B cell (primary cell): ENCODE results near the gene MLXIP. TPM values are rescaled to one million over a fixed set of nuclear protein-coding genes. Genes with fewer than 3 reads are reported as not detected.

ENCODE experiments used
- ATAC-seq: fragments of 200-7000 bp; cut with Tn5 transposase; one replicate; pipeline ENCODE4 v1.10.0; 2021; ENCODE audit warnings: low read depth, mild to moderate bottlenecking, moderate number of reproducible peaks, moderate library complexity
- CTCF ChIA-PET: fragments of 350-600 bp; sonication (Branson Sonifier 250); formaldehyde crosslinking; loops from one replicate; lab custom pipeline; 2021; ENCODE audit warnings: antibody characterized with exemption, inconsistent platforms; lab: Charles Lee
- POLR2A ChIA-PET: fragments of 350-600 bp; sonication (Branson Sonifier 250); formaldehyde crosslinking; loops from one replicate; lab custom pipeline; 2021; ENCODE audit warnings: antibody characterized with exemption; lab: Charles Lee
- DNase-seq: peaks from one replicate; pipeline ENCODE4 v3.0.0; 2013
- H2AFZ ChIP-seq: 2 replicates; pipeline ENCODE4 v1.6.1; 2012; ENCODE audit warnings: mild to moderate bottlenecking, low read depth, low read length; ENCODE audit not compliant: insufficient read depth, poor library complexity, severe bottlenecking
- H3K27ac ChIP-seq, 2 donors: 1 replicate in 1 of 2; 2 replicates in 1 of 2; pipeline ENCODE4 v1.5.1; 2012 to 2013; ENCODE audit warnings: low read length in 2 of 2, mild to moderate bottlenecking in 2 of 2, moderate library complexity in 1 of 2
- H3K27me3 ChIP-seq, 4 experiments: fragments of 200-600 bp in 1 of 4; sonication (generic) in 1 of 4; replicated peaks in 1 of 4; 1 replicate in 2 of 4; 2 replicates in 2 of 4; pipeline versions ENCODE4 v1.6.1 to v1.7.0; 2013 to 2016; ENCODE audit warnings: low read length in 3 of 4, mild to moderate bottlenecking in 2 of 4, mixed read lengths in 1 of 4, moderate library complexity in 1 of 4; ENCODE audit not compliant: insufficient read depth in 4 of 4, control insufficient read depth in 3 of 4; ENCODE audit errors: control extremely low read depth in 1 of 4
- H3K36me3 ChIP-seq, 2 experiments: replicated peaks in 1 of 2; 1 replicate in 1 of 2; 2 replicates in 1 of 2; pipeline versions ENCODE4 v1.6.1 to v1.7.1; 2013; ENCODE audit warnings: low read length in 1 of 2; ENCODE audit not compliant: insufficient read depth in 2 of 2, control insufficient read depth in 1 of 2; ENCODE audit errors: control extremely low read depth in 1 of 2, extremely low read depth in 1 of 2
- H3K4me1 ChIP-seq, 2 donors: fragments of 200-600 bp in 1 of 2; sonication (generic) in 1 of 2; 1 replicate in 1 of 2; 2 replicates in 1 of 2; pipeline versions ENCODE4 v1.5.1 to v1.6.1; 2013 to 2017; ENCODE audit warnings: low read length in 2 of 2; ENCODE audit not compliant: control insufficient read depth in 2 of 2, insufficient read depth in 2 of 2
- H3K4me2 ChIP-seq: replicated peaks from 2 replicates; pipeline ENCODE3; 2012; ENCODE audit warnings: mild to moderate bottlenecking, low read depth, low read length; ENCODE audit not compliant: poor library complexity, severe bottlenecking
- H3K4me3 ChIP-seq, 5 experiments: fragments of 200-600 bp in 1 of 5; sonication (generic) in 1 of 5; 1 replicate in 3 of 5; 2 replicates in 2 of 5; pipeline versions ENCODE4 v1.5.1 to v1.7.0; 2011 to 2016; ENCODE audit warnings: low read length in 4 of 5, mild to moderate bottlenecking in 4 of 5, low read depth in 2 of 5, control low read depth in 1 of 5, moderate library complexity in 1 of 5; ENCODE audit not compliant: insufficient read depth in 1 of 5; ENCODE audit errors: control extremely low read depth in 1 of 5, extremely low read depth in 1 of 5
- H3K79me2 ChIP-seq: fragments of 200-600 bp; sonication (generic); one replicate; pipeline ENCODE4 v1.6.0; 2016; ENCODE audit warnings: low read length; ENCODE audit not compliant: control insufficient read depth, insufficient read depth
- H3K9ac ChIP-seq: fragments of 200-600 bp; sonication (generic); 2 replicates; pipeline ENCODE4 v1.6.1; 2017; ENCODE audit warnings: mild to moderate bottlenecking, low read length, moderate library complexity
- H3K9me3 ChIP-seq, 3 donors: one replicate each; pipeline versions ENCODE4 v1.6.1 to v1.7.1; 2013; ENCODE audit warnings: low read length in 2 of 3; ENCODE audit not compliant: control insufficient read depth in 2 of 3, insufficient read depth in 1 of 3; ENCODE audit errors: control extremely low read depth in 1 of 3
- H4K20me1 ChIP-seq: 2 replicates; pipeline ENCODE4 v1.6.0; 2012; ENCODE audit warnings: mild to moderate bottlenecking, low read length; ENCODE audit not compliant: insufficient read depth, control insufficient read depth, poor library complexity, severe bottlenecking
- H3K27ac Mint-ChIP-seq: one replicate; pipeline ENCODE4 v1.8.0; 2021; ENCODE audit warnings: mixed read lengths
- H3K27me3 Mint-ChIP-seq: one replicate; pipeline ENCODE4 v1.8.0; 2021; ENCODE audit warnings: mixed read lengths
- H3K4me1 Mint-ChIP-seq: one replicate; pipeline ENCODE4 v1.8.0; 2021; ENCODE audit warnings: mixed read lengths
- H3K4me3 Mint-ChIP-seq: one replicate; pipeline ENCODE4 v1.8.0; 2021; ENCODE audit warnings: mixed read lengths
- H3K9me3 Mint-ChIP-seq: one replicate; pipeline ENCODE4 v1.8.0; 2022; ENCODE audit warnings: mixed read lengths; ENCODE audit not compliant: insufficient read depth
- EZH2 ChIP-seq: IDR thresholded peaks from 2 replicates; pipeline ENCODE4 v1.6.1; 2012; ENCODE audit warnings: borderline replicate concordance, low read depth, mild to moderate bottlenecking, moderate library complexity, low read length; ENCODE audit not compliant: insufficient read depth, poor library complexity, severe bottlenecking
- WGBS: methylation state at CpG from one replicate; pipeline ENCODE4 v1.1.5; 2013; ENCODE audit warnings: missing lambda C conversion rate; ENCODE audit not compliant: insufficient coverage; 5-methylcytosine and 5-hydroxymethylcytosine counted together
- intact Hi-C: fragments of 100-400 bp; cut with micrococcal nuclease; formaldehyde crosslinking; loops from one replicate; pipeline ENCODE4 v1.10.0; 2022
- polyA plus RNA-seq: library from polyadenylated mRNA; depleted of rRNA; stranded (reverse); fragments of >200 nt; gene quantifications from 2 replicates; pipeline ENCODE4 v1.2.3, GENCODE V29; 2012
- total RNA-seq, 2 donors: library from RNA; stranded (reverse); fragments of 120-200 nt in 1 of 2; gene quantifications; 1 replicate in 1 of 2; 2 replicates in 1 of 2; pipeline versions ENCODE4 v1.2.3 to v1.2.4, GENCODE V29; 2013 to 2022
- TF ChIP-seq, protein P1 (sequence below): fragments of 200-600 bp; IDR thresholded peaks from one replicate; pipeline ENCODE4 v1.8.0; 2022; ENCODE audit warnings: antibody characterized with exemption, mild to moderate bottlenecking

The MLXIP gene
- total and polyA plus RNA-seq, 2 donors (not counting 1 experiment from before 2014, with no cell fraction given), result 28.1 to 91.2 TPM

DNA sequence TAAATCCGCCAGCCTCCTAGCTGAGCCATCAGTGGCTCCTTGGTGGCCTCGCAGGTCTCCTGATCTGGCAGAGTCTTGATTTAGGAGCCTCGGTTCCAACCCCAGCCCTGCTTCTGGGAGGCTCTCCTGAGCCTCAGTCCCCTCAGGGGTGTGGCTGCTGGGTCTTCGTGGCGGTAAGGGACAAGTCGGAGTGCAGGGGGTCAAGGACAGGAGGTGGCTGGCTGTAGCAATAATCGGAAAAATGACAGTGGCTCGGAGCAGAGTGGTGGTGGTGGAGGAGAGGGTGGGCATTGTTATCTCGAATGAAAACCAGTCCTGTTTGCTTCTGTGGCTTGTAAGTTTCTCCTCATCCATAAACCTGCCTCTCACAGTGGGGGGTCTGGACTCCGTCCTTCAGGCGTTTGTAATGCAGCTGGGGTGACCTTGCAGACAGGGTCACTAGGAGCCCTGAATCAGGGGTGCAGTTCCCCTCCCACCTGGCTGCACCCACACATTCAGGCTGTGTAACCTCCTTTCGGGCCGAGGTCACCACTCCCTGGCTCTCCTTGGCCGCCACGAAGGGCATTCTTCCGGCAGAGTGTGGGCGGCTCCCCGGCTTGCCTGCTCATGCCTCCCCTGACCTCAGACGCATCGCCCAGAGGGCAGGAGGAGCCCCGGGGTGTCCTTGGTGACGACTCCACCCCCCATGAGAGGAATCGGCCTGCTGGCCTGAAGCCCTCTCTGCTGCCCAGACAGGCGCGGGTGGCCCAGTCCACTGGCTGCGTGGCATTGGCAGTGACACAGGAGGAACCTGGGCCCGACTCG lies 48.7 kb upstream of the MLXIP start:
- H3K27me3 ChIP-seq, result no peaks in the 10 kb centered on the region
- H4K20me1 ChIP-seq, result peaks cover 88% of the 10 kb centered on the region
- peaks cover 63 to 84% of the 10 kb centered on the region in 2 donors for H3K4me1 ChIP-seq
- H3K9ac ChIP-seq, result peak overlapping the region; percentile 28
- WGBS, result 83% methylated on average over 24 of the region's 28 CpGs
- no peaks in the 10 kb centered on the region for H3K9me3 Mint-ChIP-seq
- peak overlapping the region; percentile 22 to 70 for H3K27ac ChIP-seq
- intact Hi-C loops, result loop anchor here (5.0 to 10.0 kb wide), 2 partner anchors 73 to 235 kb away; partner anchors contain the start of gene RHOF
- peak overlapping the region; percentile 56 for H3K4me2 ChIP-seq
- POLR2A ChIA-PET, result interaction anchor here (1.3 kb wide), 1 partner anchor 9 kb away, joined by 3 read pairs; no protein-coding TSS in a partner anchor
- peak overlapping the region; percentile 85 for H3K27ac Mint-ChIP-seq
- DNase-seq (no peak), ATAC-seq (no peak)
- H3K79me2 ChIP-seq, result peaks cover 96% of the 10 kb centered on the region
- H3K4me3 ChIP-seq, result no peak overlapping the region
- H3K9me3 ChIP-seq, result peaks cover 0 to 9% (median 0%) of the 10 kb centered on the region in 3 donors
- H3K4me3 Mint-ChIP-seq, result peak overlapping the region; percentile 85
- no peak for TF ChIP-seq EZH2
- TF ChIP-seq, protein P1, sequence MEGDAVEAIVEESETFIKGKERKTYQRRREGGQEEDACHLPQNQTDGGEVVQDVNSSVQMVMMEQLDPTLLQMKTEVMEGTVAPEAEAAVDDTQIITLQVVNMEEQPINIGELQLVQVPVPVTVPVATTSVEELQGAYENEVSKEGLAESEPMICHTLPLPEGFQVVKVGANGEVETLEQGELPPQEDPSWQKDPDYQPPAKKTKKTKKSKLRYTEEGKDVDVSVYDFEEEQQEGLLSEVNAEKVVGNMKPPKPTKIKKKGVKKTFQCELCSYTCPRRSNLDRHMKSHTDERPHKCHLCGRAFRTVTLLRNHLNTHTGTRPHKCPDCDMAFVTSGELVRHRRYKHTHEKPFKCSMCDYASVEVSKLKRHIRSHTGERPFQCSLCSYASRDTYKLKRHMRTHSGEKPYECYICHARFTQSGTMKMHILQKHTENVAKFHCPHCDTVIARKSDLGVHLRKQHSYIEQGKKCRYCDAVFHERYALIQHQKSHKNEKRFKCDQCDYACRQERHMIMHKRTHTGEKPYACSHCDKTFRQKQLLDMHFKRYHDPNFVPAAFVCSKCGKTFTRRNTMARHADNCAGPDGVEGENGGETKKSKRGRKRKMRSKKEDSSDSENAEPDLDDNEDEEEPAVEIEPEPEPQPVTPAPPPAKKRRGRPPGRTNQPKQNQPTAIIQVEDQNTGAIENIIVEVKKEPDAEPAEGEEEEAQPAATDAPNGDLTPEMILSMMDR, result no peak
- H3K4me1 Mint-ChIP-seq, result peaks cover 68% of the 10 kb centered on the region
- peaks cover 1 to 15% of the 10 kb centered on the region in 2 experiments for H3K36me3 ChIP-seq
- CTCF ChIA-PET, result interaction anchor here (0.7 to 4.4 kb wide), 10 partner anchors 9 to 112 kb away, joined by 3 to 55 read pairs (median 4); partner anchors contain the start of gene CFAP251
- no peak overlapping the region for H2AFZ ChIP-seq
- H3K27me3 Mint-ChIP-seq, result no peaks in the 10 kb centered on the region
